MCF 10A (cell line): Measurements from ENCODE around the gene FOXD4L1. TPM values are rescaled to one million over a fixed set of nuclear protein-coding genes. Genes with fewer than 3 reads are reported as not detected.
"Not testable (repeated sequence)": the region's sequence is repeated elsewhere in the genome, so short reads cannot be mapped to it uniquely, and the experiment has no call there.

Experiments used
- BruUV-seq: library from RNA; stranded (reverse); fragments of 400-500 nt; replicated peaks from 2 replicates; lab custom pipeline; 2021; lab: Mats Ljungman, UMichigan
- CTCF ChIA-PET: fragments of 300-600 bp; sonication (Branson Sonifier 250); formaldehyde crosslinking; extraction: SDS; loops from one replicate; lab custom pipeline; 2021; ENCODE audit warnings: antibody characterized with exemption, inconsistent platforms; lab: Yijun Ruan, JAX
- POLR2A ChIA-PET: fragments of 300-600, 350-650 bp; sonication (Branson Sonifier 250); formaldehyde crosslinking; extraction: SDS; loops from one replicate; lab custom pipeline; 2020; ENCODE audit warnings: antibody characterized with exemption, inconsistent platforms; lab: Yijun Ruan, JAX
- DNase-seq: peaks from one replicate; pipeline ENCODE4 v3.0.0-alpha.2; 2018; ENCODE audit not compliant: unreplicated experiment
- H3K27ac Mint-ChIP-seq: one replicate; pipeline ENCODE4 v1.8.0; 2022; ENCODE audit warnings: mild to moderate bottlenecking, low read depth, mixed read lengths; ENCODE audit not compliant: unreplicated experiment
- H3K27me3 Mint-ChIP-seq: one replicate; pipeline ENCODE4 v1.8.0; 2022; ENCODE audit warnings: mixed read lengths; ENCODE audit not compliant: insufficient read depth, unreplicated experiment
- H3K36me3 Mint-ChIP-seq: one replicate; pipeline ENCODE4 v1.8.0; 2022; ENCODE audit warnings: mild to moderate bottlenecking, moderate library complexity, mixed read lengths; ENCODE audit not compliant: insufficient read depth, unreplicated experiment
- H3K4me1 Mint-ChIP-seq: one replicate; pipeline ENCODE4 v1.8.0; 2022; ENCODE audit warnings: mixed read lengths; ENCODE audit not compliant: insufficient read depth, unreplicated experiment
- H3K4me3 Mint-ChIP-seq: one replicate; pipeline ENCODE4 v1.8.0; 2022; ENCODE audit warnings: mild to moderate bottlenecking, moderate library complexity, mixed read lengths; ENCODE audit not compliant: unreplicated experiment
- H3K9me3 Mint-ChIP-seq: one replicate; pipeline ENCODE4 v1.8.0; 2022; ENCODE audit warnings: mixed read lengths; ENCODE audit not compliant: unreplicated experiment
- intact Hi-C: fragments of 100-400 bp; cut with micrococcal nuclease; formaldehyde crosslinking; loops from 2 replicates; pipeline ENCODE4 v1.14.1; 2022
- total RNA-seq: library from RNA; stranded (reverse); gene quantifications from 2 replicates; pipeline ENCODE4 v1.2.3, GENCODE V29; 2022

The FOXD4L1 gene
- total RNA-seq, 1 experiment from 2014 or later, result 0.63 TPM

DNA sequence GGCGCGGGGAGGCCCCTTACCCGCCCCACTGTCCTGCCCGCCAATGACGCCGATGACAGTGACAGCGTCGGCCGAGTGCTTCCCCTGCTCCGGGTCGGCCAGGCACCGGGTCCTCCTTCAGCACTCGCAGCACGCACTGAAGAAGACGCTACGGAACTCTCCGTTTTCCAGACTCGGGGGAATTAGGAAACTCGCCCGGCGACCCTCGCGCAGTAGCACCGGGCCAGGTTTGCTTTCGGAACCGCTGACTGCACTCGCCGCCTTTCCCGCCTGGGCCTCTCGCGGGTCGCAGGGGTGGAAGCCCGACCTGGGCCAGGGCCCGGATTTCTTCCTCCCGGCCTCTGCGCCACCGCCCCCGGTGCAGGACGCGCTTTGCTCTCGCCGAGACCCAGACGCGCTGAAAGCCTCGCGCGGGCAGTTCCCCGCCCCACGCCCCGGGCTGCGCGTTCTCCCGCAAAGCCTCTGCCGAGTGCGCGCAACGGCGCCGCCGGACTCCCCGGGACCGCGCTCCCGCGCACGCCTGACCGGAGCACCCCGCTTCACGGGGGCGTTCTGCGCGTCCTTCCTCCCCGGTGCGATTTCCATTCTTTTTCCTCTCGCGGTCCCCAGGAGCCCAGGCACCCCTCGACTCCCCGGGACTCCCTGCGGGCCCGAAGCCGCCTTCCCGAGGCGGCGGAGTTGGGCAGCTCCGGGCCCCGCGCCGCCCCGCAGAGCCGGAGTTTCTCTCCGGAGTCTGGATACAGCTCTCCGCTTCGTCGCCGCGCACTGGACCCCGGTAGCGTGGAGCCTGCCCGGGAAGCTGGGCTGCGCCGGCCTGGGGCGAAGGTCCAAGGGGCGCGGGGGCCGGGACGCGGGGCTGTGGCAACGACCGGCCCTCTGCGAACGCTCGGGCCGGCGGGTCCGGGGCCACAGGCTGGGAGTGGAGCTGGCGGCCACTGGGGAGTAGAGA is 4.9 kb downstream of the FOXD4L1 start:
- H3K36me3 Mint-ChIP-seq, H3K4me1 Mint-ChIP-seq, H3K27ac Mint-ChIP-seq, BruUV-seq, H3K9me3 Mint-ChIP-seq, DNase-seq, intact Hi-C loops, POLR2A ChIA-PET, CTCF ChIA-PET: not testable (repeated sequence)
- peaks cover 27% of the 10 kb centered on the region for H3K27me3 Mint-ChIP-seq
- peak overlapping the region; percentile 52 for H3K4me3 Mint-ChIP-seq

DNA sequence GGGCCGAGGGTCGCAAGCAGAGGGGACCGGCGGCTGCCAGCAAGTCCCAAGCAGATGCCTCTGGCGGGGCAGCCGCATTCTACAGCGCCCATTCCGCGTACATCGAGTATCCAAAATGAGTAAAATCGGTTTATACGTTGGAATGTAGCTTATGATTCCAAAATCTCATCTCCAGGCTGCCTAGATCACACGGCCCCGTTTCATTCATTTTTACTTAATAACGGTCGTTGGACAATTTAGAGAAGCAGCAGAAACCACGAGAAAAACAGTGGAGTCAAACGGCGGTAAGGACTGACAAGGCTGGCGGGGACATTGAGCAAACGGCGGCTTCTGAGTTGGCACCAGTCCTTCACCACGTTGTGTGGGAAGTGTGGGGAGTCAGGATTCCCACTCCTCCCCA is 5.6 kb downstream of the FOXD4L1 start:
- BruUV-seq, intact Hi-C loops: not testable (repeated sequence)

DNA sequence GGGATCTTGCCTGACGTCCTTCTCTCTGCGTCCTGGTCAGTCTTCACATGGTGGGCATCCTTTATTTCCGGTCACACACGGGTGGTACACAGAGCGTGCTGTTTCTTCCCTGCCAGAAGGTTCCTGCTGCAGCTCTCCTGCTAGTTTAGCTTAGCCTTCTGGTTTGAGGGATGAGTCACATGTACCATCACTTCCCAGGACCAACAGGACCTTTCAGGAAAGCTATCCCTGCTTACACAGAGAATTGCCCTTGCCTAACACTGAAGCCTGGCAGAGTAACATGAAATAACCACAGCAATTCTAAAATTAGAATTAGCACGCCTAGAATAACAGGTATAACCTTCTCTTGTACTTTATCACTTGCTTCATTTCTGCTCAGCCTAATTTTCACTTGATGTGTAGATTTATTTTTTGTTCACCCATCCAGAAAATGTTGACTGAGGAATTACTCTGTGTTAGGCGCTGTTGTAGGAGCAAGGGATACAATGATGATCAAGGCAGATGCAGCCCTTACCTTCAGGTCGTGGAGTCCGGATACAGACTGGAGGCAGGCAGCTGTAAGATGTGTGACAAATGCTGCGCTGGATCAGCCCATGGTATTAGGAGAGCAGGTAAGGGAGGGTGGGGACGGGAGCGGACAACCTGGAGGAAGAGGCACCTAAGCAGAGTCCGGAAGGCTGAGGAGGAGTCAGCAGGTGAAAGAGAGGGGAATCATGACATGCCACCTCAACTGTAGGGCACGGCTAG is 9.1 kb downstream of the FOXD4L1 start:
- CTCF ChIA-PET, H3K27ac Mint-ChIP-seq, BruUV-seq, H3K9me3 Mint-ChIP-seq, H3K4me3 Mint-ChIP-seq, POLR2A ChIA-PET, H3K36me3 Mint-ChIP-seq, H3K4me1 Mint-ChIP-seq, intact Hi-C loops, DNase-seq: not testable (repeated sequence)
- H3K27me3 Mint-ChIP-seq, result peaks cover 18% of the 10 kb centered on the region

More for the DNA sequence above, 5.6 kb downstream of the FOXD4L1 start:
- peaks cover 27% of the 10 kb centered on the region for H3K27me3 Mint-ChIP-seq
- H3K4me3 Mint-ChIP-seq, POLR2A ChIA-PET, H3K27ac Mint-ChIP-seq, CTCF ChIA-PET, DNase-seq, H3K9me3 Mint-ChIP-seq, H3K36me3 Mint-ChIP-seq, H3K4me1 Mint-ChIP-seq: not testable (repeated sequence)

DNA sequence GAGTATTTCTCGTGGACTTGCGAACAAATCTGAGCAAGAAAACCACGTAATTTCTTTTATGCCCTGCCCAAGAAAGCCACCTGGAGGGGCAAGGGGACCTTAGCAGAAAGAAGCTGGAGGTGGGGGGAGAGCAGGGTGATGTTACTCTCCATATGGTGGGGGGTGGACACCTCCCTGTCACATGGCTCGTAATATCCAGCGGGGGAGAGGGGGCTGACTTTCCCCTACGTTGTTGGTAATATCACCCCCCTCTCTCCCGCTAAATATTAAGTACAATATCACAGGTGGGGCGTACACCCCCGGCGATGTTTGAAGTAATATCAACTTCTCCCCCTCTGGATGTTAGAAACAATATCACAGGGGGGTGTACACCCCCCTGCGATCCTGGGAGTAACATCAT is 9.7 kb downstream of the FOXD4L1 start:
- CTCF ChIA-PET, H3K4me1 Mint-ChIP-seq, H3K4me3 Mint-ChIP-seq, BruUV-seq, H3K27ac Mint-ChIP-seq, POLR2A ChIA-PET, H3K9me3 Mint-ChIP-seq, intact Hi-C loops, DNase-seq, H3K36me3 Mint-ChIP-seq: not testable (repeated sequence)
- peaks cover 15% of the 10 kb centered on the region for H3K27me3 Mint-ChIP-seq

DNA sequence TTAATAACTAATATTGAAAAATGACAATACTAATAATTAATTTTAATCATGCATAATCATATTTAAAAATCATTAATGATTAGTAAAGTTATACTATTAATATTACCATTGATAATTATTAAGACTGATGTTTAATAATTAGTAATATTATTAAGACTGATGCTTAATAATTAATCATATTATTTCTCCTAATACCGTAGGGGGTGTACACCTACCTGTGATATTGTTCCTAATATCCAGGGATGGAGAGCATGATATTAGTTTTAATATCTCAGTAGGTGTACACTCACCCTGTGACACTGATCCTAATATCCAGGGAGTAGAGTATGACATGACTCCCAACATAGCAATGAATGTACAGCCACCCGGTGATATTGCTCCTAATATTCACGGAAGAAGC is 12.4 kb downstream of the FOXD4L1 start:
- intact Hi-C loops, H3K9me3 Mint-ChIP-seq, DNase-seq, H3K27ac Mint-ChIP-seq, POLR2A ChIA-PET, H3K4me3 Mint-ChIP-seq, H3K36me3 Mint-ChIP-seq, CTCF ChIA-PET, BruUV-seq, H3K4me1 Mint-ChIP-seq: not testable (repeated sequence)
- peaks cover 15% of the 10 kb centered on the region for H3K27me3 Mint-ChIP-seq

- intact Hi-C loops, H3K27ac Mint-ChIP-seq, DNase-seq, BruUV-seq, H3K4me3 Mint-ChIP-seq, H3K9me3 Mint-ChIP-seq, H3K36me3 Mint-ChIP-seq, CTCF ChIA-PET, H3K4me1 Mint-ChIP-seq, POLR2A ChIA-PET: not testable (repeated sequence)
- peaks cover 14% of the 10 kb centered on the region for H3K27me3 Mint-ChIP-seq
Measured at GRCh38 chr2:113511859-113512258, 13.4 kb downstream of the FOXD4L1 start.

DNA sequence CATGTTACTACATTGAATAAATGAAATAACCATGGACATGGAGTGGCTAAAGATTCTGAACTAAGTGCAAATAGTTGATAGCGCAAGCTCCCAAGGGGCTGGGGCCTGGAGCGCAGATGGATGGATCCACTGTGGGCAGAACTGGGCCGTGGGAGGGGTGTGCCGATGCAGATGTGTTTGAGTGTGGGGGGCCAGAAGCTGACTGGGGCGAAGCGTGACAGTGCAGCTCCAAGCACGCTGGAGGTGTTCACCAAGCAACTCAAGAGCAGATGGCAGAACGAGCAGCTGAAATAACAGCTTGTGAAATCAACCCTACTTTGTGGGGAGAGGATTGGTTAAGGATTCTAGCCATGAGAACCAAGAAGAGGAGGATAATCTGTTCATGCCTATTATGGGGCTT is 17.0 kb downstream of the FOXD4L1 start:
- H3K36me3 Mint-ChIP-seq, H3K4me3 Mint-ChIP-seq, intact Hi-C loops, H3K27me3 Mint-ChIP-seq, H3K4me1 Mint-ChIP-seq, H3K9me3 Mint-ChIP-seq, POLR2A ChIA-PET, CTCF ChIA-PET, BruUV-seq, DNase-seq, H3K27ac Mint-ChIP-seq: not testable (repeated sequence)

- DNase-seq, intact Hi-C loops, POLR2A ChIA-PET, H3K27me3 Mint-ChIP-seq, H3K9me3 Mint-ChIP-seq, BruUV-seq, H3K4me1 Mint-ChIP-seq, H3K36me3 Mint-ChIP-seq, H3K27ac Mint-ChIP-seq, H3K4me3 Mint-ChIP-seq, CTCF ChIA-PET: not testable (repeated sequence)
Measured at GRCh38 chr2:113515995-113516394, 17.5 kb downstream of the FOXD4L1 start.

DNA sequence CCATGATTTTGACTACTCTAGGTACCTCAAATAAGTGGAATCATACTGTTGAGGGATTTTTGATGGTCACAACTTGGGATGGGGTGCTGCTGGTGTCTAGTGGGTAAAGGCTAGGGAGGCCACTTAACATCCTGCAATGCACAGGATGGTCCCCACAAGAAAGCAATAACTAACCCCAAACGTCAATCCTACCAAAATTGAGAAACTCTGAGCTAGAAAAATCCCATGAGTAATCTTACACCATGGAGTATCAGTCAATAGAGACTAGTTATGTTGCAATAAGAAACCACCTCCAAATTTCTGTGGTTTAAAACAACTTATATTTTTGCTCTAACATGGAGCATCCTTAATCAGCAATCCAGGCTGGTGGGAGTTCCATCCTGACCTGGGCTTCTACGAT is 18.6 kb downstream of the FOXD4L1 start:
- H3K4me3 Mint-ChIP-seq, H3K4me1 Mint-ChIP-seq, BruUV-seq, H3K27ac Mint-ChIP-seq, H3K9me3 Mint-ChIP-seq, H3K27me3 Mint-ChIP-seq, POLR2A ChIA-PET, DNase-seq, CTCF ChIA-PET, intact Hi-C loops, H3K36me3 Mint-ChIP-seq: not testable (repeated sequence)
